GM18508 (cell line): ENCODE results near the gene PTAFR.

Source experiments
- ATAC-seq: cut with Tn5 transposase; IDR thresholded peaks from one replicate; pipeline ENCODE4 v1.9.1; 2021; ENCODE audit warnings: moderate number of reproducible peaks; ENCODE audit not compliant: insufficient read depth, unreplicated experiment

Gene PTAFR, protein sequence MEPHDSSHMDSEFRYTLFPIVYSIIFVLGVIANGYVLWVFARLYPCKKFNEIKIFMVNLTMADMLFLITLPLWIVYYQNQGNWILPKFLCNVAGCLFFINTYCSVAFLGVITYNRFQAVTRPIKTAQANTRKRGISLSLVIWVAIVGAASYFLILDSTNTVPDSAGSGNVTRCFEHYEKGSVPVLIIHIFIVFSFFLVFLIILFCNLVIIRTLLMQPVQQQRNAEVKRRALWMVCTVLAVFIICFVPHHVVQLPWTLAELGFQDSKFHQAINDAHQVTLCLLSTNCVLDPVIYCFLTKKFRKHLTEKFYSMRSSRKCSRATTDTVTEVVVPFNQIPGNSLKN

DNA sequence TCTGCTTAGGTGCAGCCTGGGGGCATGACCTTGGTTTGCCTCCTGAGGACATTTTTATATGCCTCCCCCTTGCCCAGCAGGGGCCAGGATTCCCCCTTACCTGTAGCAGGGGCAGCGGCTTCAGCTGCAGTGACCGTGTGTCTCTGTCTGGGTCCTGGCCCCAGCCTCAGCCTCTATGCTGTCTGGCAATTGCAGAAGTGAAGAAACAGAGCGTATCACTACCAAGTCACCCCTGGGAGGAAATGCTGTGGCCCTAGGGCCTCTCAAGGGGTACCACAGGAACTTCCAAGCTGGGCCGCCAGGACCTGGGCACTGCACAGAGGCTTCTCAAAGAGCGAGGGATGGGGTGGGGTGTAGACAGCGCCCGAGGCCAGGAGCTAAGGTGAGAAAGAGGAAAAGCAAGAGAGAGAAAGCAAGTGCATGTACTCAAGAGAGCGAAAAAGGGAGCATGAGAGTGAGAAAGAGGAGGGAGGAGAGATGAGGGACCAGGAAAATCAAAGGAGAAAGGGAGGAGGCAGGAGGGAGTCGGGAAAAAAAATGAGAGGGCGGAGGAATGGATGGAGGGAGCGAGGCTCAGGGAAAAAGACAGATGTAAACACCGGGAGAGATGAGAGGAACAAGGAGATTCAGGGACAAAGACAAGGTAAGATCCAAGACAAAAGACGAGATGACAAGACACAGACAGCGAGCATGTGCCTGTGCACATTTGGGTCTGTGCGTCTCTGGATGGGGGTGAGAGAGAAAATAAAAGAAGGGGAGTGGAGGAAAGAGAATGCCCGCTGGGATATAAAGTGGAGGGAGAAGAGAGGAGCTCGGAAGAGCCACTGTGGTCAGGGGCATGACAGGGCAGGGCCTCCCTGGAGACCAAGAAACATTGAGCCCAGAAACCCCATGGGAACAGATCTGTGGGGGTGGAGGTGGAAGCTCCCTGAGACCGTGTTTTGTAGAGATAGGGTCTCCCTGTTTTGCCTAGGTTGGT, at the start of gene PTAFR:
PTAFR (minus strand) TSS at position 199 of the 979 bp plus-strand sequence. CDS start 25,669 bp downstream, outside the sequence.
- no peak for ATAC-seq

DNA sequence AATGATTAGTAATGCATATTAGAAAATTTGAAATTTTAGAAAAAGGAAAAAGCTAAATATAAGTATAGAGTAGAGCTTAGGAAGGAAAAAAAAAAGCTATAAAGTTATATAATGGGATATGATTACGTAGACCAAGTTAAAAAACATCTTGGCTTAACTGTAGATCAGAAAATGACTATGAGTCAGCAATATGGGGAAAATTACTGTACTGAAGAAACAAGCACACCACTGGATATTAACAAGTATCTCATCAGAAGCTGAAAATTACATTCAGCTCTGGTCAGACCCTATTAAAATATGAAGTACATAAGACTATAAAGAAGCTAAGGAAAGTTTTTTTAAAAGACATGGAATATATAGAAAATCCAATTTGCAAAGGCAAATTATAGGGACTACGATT, 36.8 kb upstream of the PTAFR start:
- no peak for ATAC-seq

DNA sequence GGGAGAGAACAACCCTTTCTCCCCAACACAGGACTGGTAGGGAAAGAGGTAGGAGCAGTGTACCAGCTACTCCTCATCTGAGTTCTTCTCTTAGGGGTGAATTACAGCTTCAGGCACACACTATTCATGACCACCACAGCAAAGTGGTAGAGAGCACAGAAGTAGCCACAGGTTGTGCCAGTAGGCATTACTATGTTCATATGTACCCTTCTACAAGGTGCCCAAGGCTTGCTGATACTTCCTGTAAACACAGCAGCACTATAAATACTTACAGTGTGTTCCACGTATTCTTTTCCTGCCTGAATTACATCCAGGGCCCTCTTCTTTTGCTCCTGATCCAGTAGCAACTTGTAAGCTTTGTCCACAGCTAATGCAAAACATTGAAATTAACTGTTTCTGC, 33.2 kb upstream of the PTAFR start:
- no peak for ATAC-seq

DNA sequence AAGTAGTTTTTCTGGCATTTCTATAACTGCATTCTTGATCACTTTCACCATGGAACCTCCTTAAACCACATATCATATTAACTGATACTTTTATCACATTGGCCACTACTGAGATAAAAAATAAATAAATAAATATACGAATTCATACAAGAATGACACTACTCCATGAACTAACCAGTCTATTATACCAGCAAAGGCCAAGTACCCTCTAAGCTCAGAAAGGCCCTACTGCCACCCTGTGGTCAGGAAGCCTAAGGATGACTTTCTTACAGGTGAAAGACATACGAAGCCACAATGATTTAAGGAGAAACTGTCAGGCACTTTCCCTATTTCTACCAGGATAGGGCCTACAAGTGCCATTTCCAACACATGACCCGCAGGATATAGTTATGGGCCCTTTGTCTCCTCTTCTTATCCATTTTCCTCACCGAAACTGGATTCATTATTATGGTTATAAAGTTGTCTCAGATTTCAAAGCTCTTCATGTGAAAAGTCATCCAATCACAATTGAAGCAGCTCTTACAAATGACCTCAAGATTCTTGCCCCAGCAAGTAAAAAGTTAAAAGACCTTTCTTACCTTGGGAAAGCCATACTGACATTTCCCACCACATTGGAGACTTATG, 32.4 kb upstream of the PTAFR start:
- no peak for ATAC-seq

DNA sequence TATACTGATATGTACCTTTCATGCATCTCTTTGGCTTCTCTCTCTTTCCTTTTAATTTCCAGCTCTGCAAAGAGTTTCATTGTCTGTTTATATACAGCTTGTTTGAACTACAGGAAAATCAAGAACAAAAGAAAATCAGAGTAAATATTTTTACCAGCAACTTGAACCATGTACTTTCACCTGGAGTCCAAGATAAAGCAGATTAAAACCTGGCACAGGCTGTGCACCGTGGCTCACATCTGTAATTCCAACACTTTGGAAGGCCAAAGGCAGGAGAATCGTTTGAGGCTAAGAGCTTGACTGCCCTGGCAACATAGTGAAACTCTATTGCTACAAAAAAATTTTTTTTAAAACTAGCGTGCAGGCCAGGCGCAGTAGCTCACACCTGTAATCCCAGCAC, 28.8 kb upstream of the PTAFR start:
- no peak for ATAC-seq

DNA sequence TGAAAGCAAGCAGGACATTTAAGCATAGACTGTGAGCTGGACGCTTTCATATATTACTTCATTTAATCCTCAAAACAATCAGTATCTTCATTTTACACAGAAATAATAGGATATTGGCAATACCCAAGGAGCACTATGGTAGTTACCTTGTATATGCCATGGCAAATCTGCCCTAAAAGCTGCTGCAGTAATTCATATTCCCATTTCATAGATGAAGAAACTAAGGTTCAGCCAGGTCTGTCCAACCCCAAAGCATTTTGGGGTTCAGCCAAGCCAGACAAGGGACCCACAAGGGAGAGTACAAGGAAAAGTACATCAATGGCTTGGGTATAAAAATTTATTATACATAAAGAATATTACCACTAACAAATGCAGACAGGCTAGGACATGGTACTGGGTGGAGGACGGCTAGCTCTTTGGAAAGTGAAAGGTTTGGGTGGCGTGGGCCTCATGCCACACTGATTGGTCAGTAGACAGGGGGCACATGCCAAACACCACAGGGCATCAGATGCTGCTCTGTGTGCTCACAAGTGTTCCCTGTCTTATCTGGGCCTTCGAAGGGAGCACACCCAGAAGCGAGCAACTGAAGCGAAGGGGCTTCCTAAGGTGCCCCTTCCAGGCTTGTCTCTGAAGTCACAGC, 23.9 kb upstream of the PTAFR start:
- ATAC-seq = no peak

DNA sequence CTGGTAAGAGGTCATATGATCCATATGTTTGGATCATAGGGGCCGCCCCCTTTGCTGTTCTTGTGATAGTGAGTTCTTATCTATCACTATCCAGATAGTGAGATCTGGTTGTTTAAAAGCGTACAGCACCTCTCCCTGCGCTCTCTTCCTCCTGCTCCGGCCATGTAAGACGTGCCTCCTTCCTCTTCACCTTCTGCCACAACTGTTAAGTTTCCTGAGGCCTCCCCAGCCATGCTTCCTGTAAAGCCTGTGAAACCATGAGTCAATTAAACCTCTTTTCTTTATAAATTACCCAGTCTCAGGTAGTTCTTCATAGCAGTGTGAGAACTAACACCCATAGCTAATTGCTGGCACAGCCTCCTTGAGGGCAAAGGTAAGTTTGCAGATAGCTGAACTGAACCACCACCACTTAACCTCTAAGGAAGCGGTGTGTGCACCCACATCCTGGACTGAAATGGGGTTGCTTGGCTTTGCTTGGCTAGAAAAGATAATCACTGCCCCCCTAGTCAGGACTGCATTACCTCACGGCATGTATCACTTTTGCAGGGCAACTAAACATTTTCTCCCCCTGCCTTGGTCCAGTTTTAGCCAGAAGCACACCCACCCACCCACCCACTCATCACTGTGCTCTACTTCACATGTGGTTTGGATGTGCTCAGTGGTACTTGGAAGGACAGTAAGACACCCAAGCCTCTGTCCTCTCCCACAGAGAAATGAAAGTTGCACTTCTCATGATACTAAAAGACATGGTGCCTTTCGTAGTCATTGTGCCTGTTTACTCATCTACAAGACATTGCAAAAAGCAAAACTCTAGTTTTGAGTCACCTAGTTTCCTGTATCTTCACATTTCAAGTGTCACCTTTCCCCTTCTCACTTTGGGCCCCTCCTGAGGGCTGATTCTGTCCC, 23.1 kb upstream of the PTAFR start:
- ATAC-seq = peak; percentile 72

DNA sequence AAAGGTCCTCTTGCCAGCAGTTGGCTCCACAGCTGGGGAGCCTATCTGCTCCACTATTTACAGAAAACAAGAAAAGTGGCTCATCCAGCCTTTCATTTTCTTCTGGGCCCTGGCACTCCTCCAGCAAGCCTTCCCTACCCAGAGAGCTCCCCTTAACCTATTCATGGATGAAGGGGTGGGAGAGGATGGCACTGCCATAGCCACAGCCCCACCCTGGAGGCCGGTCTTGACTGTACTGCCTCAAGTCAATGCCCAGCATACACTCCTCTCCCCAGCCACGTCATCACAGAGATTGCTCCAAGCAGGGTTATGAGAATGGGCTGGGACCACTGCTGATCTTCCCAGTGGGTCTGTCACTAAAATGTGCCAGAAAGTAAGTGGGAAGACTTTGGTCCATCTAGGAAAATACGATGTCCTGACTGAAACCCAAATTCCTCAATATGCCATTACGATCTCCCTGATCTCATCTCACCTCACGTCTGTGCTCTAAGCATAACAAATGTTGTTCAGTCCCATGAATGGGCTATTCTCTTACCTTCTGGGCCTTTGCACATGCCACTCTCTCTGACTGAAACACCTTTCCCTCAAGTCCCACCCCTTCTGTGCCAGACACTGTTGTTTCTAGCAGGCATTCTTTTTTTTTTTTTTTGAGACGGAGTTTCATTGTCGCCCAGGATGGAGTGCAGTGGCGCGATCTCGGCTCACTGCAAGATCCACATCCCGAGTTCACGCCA, 21.4 kb upstream of the PTAFR start:
- ATAC-seq = no peak

DNA sequence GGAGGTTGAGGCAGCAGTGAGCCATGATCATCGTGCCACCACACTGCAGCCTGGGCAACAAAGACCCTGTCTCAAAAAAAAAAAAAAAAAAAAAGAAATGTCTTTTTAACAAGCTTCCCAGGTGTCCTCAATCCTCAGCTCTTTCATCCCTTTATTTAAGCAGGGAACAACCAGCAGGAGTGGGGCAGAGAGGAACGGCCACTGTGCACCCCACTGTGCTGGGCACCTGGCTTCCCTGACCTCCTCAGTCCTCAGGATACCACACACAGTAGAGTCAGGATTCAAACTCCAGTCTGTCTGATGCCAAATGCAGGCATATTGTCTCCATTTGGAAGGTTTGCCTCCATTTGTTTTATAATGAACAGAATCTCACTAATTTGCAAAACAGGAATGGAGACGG, 19.8 kb upstream of the PTAFR start:
- ATAC-seq = no peak

DNA sequence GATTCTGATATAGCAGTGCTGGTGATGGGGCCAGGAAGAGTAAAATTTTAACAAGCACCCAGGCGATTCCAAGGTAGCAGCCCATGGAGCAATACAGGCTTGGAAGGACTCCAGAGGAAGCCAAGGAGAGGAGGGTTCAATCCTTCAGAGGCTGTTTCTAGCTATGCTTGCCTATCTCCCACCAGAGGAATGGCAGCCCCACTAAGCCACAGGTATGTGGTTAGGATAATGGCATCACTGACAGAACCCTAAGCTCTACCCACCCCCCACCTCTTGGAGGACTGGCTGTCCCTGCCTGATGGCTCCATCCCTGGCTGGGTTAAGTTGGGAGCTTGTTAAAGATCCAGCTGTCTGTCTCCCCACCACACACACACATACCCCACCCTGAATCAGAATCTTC, 19.3 kb upstream of the PTAFR start:
- no peak for ATAC-seq

DNA sequence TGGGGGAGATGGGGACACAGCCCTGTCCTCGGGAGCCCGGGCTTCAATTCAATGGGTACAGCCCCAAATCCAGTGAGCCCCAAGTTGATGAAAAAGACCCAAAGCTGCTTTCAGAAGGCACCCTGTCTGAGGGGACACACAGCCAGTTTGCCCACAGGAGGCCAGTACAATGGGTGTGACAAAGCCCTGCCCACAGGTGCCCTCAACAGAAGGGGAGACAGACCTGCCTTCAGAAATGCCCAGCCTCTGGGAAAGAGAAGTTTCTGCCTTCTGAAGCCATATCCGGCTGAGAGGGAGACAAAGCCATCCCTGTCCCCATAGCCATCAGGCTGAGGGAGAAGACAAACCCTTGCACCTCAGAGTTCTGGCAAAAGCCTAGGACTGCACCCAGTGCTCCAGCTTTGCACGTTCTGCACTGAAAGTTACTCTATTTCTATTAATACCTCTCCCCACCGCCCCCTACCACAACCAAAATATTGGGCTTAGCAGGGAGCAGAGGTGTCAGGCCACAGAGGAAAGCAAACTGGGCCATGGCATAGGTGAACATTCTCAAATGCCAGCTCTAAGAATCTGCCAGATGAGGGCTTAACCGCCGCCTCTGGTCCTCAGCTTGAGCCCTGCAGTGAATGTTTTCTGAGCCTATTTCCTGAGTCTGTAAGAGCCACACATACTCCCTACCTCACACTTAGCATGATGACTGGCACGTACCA, 18.0 kb upstream of the PTAFR start:
- ATAC-seq = no peak

DNA sequence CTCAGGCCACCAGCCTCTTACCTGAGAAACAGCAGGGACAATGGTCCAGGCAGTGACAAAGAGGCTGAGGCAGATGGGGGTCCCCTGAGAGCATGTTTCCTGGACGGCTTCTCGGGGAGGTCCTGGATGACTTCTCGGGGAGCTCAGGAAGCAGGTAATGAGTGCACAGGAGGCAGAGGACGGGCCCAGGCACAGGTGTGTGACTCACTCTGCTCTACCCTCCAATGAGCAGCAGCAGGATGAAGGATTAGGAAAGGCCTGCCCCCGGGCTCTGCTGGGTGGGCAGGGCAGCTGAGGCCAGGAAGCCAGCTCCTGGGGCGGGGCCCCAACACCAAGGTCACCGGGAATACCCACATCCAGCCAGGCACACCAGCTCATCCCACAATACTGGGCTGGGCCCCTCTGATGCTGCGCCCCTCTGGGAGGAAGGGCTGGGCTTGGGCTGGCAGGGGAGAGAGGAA, 17.2 kb upstream of the PTAFR start:
- no peak for ATAC-seq

DNA sequence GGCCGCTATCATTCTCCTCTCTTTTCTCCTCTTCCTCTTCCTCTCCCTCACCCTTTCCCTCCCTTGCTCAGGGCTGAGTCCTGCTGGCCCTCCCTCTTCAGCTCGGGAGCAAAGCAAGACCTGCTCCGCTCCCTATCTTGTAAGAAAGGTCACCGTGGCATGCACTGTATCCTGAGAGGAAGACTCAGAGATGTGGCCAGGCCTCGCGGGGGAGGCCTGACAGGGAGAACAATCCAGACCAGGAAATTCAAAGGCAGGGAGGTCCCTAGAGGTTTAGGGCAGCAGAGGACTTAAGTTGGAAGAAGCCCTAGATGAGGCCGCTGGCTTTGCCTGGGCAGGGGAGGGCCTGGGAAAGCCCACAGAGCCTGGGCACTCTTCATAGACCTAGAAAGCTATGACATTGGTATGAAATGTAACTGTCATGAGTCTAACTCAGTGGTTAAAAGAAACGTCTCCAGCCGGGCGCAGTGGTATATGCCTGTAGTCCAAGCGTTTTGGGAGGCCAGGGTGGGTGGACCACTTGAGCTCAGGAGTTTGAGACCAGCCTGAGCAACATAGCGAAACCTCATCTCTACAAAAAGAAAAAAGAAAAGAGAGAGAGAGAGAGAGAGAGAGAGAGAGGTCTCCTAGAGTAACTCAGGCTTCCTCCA, 14.6 kb upstream of the PTAFR start:
- ATAC-seq = no peak

DNA sequence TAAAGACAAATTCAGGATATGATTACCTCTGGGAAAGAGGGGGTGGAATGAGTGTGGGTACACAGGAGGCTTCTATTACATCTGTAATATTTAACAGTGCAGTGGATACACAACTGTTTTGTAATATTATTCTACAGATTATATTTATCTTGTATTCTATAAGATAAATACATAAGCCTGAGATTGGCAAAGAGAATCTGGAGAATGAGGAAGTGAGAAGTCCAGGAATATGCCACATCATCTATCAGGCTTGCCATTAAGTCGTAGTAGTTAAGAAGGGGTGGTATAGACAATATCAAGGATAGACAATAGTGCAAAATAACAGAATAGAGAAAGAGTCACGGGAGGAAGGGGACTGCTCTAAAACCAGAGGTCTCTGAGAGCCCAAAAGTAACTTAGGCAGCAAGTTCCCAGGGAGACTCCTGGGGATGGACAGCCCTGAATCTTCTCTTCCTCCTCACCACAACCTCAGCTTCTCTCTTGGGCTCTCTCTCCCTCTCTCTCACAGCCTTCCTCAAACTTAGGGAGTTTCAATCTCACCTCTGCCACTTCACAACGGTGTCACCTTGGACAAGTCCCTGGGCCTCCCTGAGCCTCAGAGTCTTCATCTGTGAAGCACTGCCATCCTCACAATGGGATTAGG, 14.0 kb upstream of the PTAFR start:
- no peak for ATAC-seq

DNA sequence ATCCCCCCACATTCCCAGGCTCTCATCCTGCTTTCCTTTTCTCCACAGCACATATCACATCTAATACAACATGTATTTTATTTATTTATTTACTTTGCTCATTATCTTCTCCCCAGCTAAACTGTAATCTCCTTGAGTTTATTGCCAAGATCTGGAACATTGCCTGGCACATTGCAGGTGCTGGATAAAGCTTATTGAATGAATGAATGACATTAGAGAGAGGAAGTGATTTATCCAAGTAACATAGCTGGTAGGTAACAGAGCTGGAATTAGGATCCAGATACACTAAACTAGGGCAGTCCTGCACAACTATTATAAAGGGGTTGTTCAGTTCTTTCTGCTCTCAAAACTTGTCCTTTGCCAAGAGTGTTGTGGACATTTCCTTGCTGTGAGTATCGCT, 8.6 kb upstream of the PTAFR start:
- ATAC-seq = no peak

DNA sequence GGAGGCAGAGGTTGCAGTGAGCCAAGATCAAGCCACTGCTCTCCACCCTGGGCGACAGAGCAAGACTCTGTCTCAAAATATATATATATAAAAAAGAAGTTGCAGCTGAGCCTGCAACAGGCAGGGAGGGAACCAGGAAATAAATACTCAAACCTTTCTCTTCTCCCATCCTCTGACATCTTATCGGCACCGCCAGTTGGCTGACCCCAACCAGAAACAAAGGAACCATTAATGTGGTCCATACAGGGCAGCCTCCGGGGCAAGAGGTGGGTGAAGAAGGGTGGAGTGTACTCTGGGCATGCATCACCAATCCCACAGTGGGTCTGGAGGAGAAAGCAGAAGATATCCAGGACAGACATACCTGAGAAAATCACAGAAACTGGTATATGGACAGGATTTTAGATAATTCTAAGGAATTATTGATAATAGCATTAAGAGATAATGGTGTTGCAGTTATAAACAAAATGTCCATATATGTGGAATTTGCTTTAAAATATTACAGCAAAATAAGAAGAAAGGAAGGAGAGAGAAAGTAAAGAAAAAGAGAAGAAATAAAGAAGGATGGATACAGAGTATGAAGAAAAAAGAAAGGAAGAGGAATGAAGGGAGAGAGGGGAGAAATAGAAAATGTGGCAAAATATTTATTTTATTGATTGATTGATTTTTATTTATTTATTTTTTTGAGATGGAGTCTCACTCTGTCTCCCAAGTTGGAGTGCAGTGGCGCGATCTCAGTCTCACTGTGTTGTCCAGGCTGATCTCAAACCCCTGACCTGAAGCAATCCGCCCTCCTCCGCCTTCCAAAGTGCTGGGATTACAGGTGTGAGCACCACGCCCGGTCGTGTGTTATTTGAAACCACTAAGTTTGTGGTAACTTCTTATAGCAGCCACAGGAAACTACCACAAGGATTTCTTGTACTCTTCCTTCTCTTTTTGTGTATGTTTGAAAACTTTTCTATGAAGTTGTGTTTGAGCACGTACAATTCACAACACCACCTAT, 4.1 kb upstream of the PTAFR start:
- no peak for ATAC-seq
